Hepatocyte (in vitro differentiated cells): ENCODE measurements around the gene EDARADD. TPM values are rescaled to one million over a fixed set of nuclear protein-coding genes. Genes with fewer than 3 reads are reported as not detected.
"Not testable (repeated sequence)": the region's sequence is repeated elsewhere in the genome, so short reads cannot be mapped to it uniquely, and the experiment has no call there.

Experiments used
- DNase-seq: peaks from one replicate; pipeline ENCODE4 v3.0.0-alpha.2; 2016; ENCODE audit warnings: low spot score
- H2AFZ ChIP-seq: fragments of 200-600 bp; sonication (generic); 2 replicates; pipeline ENCODE4 v1.6.0; 2016; ENCODE audit warnings: antibody characterized with exemption, mild to moderate bottlenecking
- H3K27ac ChIP-seq: fragments of 200-600 bp; sonication (generic); 2 replicates; pipeline ENCODE4 v1.5.1; 2016; ENCODE audit warnings: mild to moderate bottlenecking
- H3K27me3 ChIP-seq: fragments of 200-600 bp; sonication (generic); 2 replicates; pipeline ENCODE4 v1.6.1; 2016
- H3K36me3 ChIP-seq: fragments of 200-600 bp; sonication (generic); replicated peaks from 2 replicates; pipeline ENCODE4 v1.5.1; 2016; ENCODE audit warnings: low read depth; ENCODE audit not compliant: insufficient read depth
- H3K4me1 ChIP-seq: fragments of 200-600 bp; sonication (generic); 2 replicates; pipeline ENCODE4 v1.5.1; 2016; ENCODE audit warnings: mild to moderate bottlenecking, moderate library complexity; ENCODE audit not compliant: insufficient read depth
- H3K4me2 ChIP-seq: fragments of 200-600 bp; sonication (generic); 2 replicates; pipeline ENCODE4 v1.6.0; 2016
- H3K4me3 ChIP-seq: fragments of 200-600 bp; sonication (generic); 2 replicates; pipeline ENCODE4 v1.5.1; 2016; ENCODE audit warnings: mild to moderate bottlenecking
- H3K79me2 ChIP-seq: fragments of 200-600 bp; sonication (generic); 2 replicates; pipeline ENCODE4 v1.6.0; 2017; ENCODE audit warnings: mild to moderate bottlenecking
- H3K9me2 ChIP-seq: fragments of 200-600 bp; sonication (generic); replicated peaks from 2 replicates; pipeline ENCODE4 v1.6.0; 2017; ENCODE audit warnings: mild to moderate bottlenecking; ENCODE audit not compliant: insufficient read depth
- H3K9me3 ChIP-seq: fragments of 200-600 bp; sonication (generic); 2 replicates; pipeline ENCODE4 v1.5.1; 2016; ENCODE audit warnings: low read depth, mild to moderate bottlenecking
- H4K20me1 ChIP-seq: fragments of 200-600 bp; sonication (generic); 2 replicates; pipeline ENCODE4 v1.6.0; 2016; ENCODE audit warnings: mild to moderate bottlenecking; ENCODE audit not compliant: insufficient read depth, poor library complexity, severe bottlenecking
- EZH2 ChIP-seq: fragments of 200-600 bp; sonication (generic); IDR thresholded peaks from 2 replicates; pipeline ENCODE4 v1.6.1; 2016; ENCODE audit warnings: antibody characterized with exemption, mild to moderate bottlenecking, borderline replicate concordance
- EZH2phosphoT487 ChIP-seq: fragments of 200-600 bp; sonication (generic); IDR thresholded peaks from one replicate; pipeline ENCODE4 v1.6.1; 2018; ENCODE audit warnings: antibody characterized with exemption, mild to moderate bottlenecking, low read depth, moderate library complexity; ENCODE audit not compliant: unreplicated experiment, severe bottlenecking
- WGBS: methylation state at CpG from one replicate; pipeline ENCODE4 v1.1.6; 2016; ENCODE audit warnings: low lambda C conversion rate; ENCODE audit errors: missing lambda C conversion rate; 5-methylcytosine and 5-hydroxymethylcytosine counted together
- polyA plus RNA-seq: library from polyadenylated mRNA; unstranded; fragments of >200 nt; fragmentation: Nextera tagmentation; extraction: Ambion mirVana; gene quantifications from 2 replicates; pipeline ENCODE4 v1.2.1, GENCODE V29; 2016
- total RNA-seq: library from RNA; depleted of rRNA; stranded (reverse); fragments of >200 nt; gene quantifications from 2 replicates; pipeline ENCODE4 v1.2.3, GENCODE V29; 2014
- TF ChIP-seq, protein P1 (sequence below): fragments of 200-600 bp; sonication (generic); IDR thresholded peaks from 2 replicates; pipeline ENCODE4 v1.5.1; 2016; ENCODE audit warnings: antibody characterized with exemption, mild to moderate bottlenecking; ENCODE audit not compliant: poor library complexity

The EDARADD gene
- total and polyA plus RNA-seq, 2 experiments from 2014 or later: 1.7 to 4.5 TPM

DNA sequence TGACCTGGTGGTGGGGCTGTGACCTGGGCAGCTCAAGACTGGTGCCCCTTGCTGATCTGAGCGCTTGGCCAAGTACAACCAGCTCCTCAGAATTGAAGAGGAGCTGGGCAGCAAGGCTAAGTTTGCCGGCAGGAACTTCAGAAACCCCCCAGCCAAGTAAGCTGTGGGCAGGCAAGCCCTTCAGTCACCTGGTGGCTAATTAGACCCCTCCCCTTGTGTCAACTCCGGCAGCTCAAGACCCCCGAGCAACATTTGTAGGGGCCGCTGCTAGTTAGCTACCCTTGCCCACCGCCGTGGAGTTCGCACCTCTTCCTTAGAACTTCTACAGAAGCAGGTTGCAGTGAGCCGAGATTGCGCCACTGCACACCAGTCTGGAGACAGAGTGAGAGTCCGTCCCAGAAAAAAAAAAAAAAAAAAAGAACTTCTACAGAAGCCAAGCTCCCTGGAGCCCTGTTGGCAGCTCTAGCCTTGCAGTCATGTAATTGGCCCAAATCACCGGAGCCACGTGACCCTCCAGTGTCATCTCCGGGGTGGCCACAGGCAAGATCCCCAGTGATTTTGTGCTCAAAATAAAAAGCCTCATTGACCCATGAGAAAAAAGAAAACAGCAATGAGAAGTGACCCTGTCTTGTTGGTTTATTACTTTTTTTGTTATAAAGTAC, 90.4 kb downstream of the EDARADD start:
- TF ChIP-seq, protein P1, sequence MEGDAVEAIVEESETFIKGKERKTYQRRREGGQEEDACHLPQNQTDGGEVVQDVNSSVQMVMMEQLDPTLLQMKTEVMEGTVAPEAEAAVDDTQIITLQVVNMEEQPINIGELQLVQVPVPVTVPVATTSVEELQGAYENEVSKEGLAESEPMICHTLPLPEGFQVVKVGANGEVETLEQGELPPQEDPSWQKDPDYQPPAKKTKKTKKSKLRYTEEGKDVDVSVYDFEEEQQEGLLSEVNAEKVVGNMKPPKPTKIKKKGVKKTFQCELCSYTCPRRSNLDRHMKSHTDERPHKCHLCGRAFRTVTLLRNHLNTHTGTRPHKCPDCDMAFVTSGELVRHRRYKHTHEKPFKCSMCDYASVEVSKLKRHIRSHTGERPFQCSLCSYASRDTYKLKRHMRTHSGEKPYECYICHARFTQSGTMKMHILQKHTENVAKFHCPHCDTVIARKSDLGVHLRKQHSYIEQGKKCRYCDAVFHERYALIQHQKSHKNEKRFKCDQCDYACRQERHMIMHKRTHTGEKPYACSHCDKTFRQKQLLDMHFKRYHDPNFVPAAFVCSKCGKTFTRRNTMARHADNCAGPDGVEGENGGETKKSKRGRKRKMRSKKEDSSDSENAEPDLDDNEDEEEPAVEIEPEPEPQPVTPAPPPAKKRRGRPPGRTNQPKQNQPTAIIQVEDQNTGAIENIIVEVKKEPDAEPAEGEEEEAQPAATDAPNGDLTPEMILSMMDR: no peak
- TF ChIP-seq EZH2phosphoT487: no peak
- TF ChIP-seq EZH2: no peak
- Histone ChIP-seq H3K9me3 (no peaks in the 10 kb centered on the region), H3K27ac (no peak overlapping the region), H3K4me3 (no peak overlapping the region), H3K4me2 (no peak overlapping the region), H3K9me2 (no peaks in the 10 kb centered on the region), H2AFZ (no peak overlapping the region), H3K79me2 (no peaks in the 10 kb centered on the region), H3K36me3 (no peaks in the 10 kb centered on the region), H4K20me1 (no peaks in the 10 kb centered on the region), H3K4me1 (no peaks in the 10 kb centered on the region), H3K27me3 (no peaks in the 10 kb centered on the region)
- WGBS: 93% methylated on average over 14 of the region's 14 CpGs
- DNase-seq: no peak

DNA sequence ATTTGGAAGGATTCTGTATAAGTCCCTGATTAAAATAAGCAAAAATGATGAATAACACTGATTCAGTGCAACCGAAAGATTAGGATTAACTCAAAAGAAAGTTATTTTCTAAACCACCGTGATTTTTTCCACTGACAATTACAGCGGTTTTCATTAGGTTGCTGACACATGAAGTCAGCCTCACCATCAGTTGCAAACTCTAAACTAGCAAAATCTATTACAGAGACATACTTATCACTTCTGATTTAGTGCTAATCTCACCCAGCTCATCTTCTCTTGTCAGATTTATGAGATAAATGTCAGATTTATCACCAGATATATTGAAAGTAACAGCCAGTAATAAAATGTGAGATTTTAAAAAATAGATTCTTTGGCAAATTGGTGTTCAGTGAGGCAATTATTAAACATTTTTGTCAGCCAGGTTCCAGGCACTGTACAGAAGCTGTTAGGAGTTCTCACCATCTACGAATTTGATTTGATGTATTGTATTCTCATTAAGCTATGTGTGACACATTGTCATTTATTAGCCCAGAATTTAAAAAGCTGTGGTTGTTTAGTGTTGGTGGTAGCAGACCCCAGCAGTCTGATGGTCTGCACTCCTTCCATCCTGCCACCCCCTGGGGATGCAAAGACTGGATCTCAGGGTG, 92.4 kb downstream of the EDARADD start:
- DNase-seq: no peak
- H3K27ac ChIP-seq: no peak overlapping the region
- no peaks in the 10 kb centered on the region for H4K20me1 ChIP-seq
- H3K79me2 ChIP-seq: no peaks in the 10 kb centered on the region
- H3K9me2 ChIP-seq: no peaks in the 10 kb centered on the region
- H2AFZ ChIP-seq: no peak overlapping the region
- H3K36me3 ChIP-seq: no peaks in the 10 kb centered on the region
- H3K4me2 ChIP-seq: no peak overlapping the region
- no peaks in the 10 kb centered on the region for H3K4me1 ChIP-seq
- TF ChIP-seq, protein P1: no peak
- no peak for TF ChIP-seq EZH2phosphoT487
- no peak for TF ChIP-seq EZH2
- H3K27me3 ChIP-seq: no peaks in the 10 kb centered on the region
- H3K9me3 ChIP-seq: no peaks in the 10 kb centered on the region
- 79% methylated on average over 4 of the region's 4 CpGs for WGBS
- H3K4me3 ChIP-seq: no peak overlapping the region

DNA sequence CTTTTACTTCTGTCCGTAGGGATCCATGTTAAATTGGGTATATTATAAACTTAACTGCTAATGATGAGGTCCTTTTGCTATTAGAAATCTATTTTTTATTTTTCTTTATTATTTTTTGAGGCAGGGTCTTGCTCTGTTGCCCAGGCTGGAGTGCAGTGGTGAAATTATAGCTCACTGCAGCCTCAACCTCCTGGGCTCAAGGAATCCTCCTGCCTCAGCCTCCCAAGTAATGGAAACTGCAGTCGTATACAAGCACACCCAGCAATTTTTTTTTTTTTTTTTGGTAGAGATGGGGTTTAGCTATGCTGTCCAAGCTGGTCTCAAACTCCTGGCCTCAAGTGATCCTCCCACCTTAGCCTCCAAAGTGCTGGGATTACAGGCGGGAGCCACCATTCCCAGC, 95.1 kb downstream of the EDARADD start:
- H3K36me3 ChIP-seq, H3K9me3 ChIP-seq, H3K27me3 ChIP-seq, H2AFZ ChIP-seq, H4K20me1 ChIP-seq, H3K9me2 ChIP-seq, H3K27ac ChIP-seq, H3K79me2 ChIP-seq, H3K4me1 ChIP-seq, H3K4me3 ChIP-seq, DNase-seq, H3K4me2 ChIP-seq: not testable (repeated sequence)
- 91% methylated on average over 3 of the region's 3 CpGs for WGBS

DNA sequence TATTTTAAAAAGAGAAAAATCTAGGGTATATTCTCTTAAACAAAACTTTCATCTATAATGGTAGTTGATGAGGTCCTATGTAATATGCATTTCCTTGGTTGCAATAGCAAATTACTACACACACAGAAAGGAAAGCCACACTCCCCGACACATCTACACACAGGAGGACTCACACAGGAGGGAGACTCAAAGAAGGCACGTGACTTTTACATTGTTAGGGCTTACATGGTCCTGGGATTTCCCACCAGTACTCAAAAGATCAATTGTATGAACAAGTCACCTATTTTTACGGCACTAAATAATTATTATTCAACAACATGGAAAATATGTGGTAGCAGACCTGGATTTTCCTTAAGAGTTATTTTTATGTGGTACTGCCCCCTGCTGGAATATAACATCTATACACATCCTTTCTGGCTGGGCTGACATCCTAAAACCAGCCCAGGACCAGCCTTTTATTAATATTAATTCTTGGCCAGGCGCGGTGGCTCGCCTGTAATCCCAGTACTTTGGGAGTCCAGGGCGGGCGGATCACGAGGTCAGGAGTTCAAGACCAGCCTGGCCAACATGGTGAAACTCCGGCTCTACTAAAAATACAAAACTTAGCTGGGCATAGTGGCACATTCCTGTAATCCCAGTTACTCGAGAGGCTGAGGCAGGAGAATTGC, 95.8 kb downstream of the EDARADD start:
- Histone ChIP-seq H3K9me3 (no peaks in the 10 kb centered on the region), H3K36me3 (no peaks in the 10 kb centered on the region), H3K27ac (no peak overlapping the region), H2AFZ (no peak overlapping the region), H4K20me1 (no peaks in the 10 kb centered on the region), H3K4me1 (no peaks in the 10 kb centered on the region), H3K79me2 (no peaks in the 10 kb centered on the region), H3K4me2 (no peak overlapping the region), H3K4me3 (no peak overlapping the region), H3K9me2 (no peaks in the 10 kb centered on the region), H3K27me3 (no peaks in the 10 kb centered on the region)
- DNase-seq: peak; percentile 84
- no peak for TF ChIP-seq EZH2phosphoT487
- TF ChIP-seq, protein P1: peak; percentile 67
- WGBS: 49% methylated on average over 11 of the region's 11 CpGs
